Fibroblast of the aortic adventitia (primary cell): ENCODE results near the gene SGIP1. TPM values are rescaled to one million over a fixed set of nuclear protein-coding genes. Genes with fewer than 3 reads are reported as not detected.

Experiments
- DNase-seq: peaks from one replicate; pipeline ENCODE4 v3.0.0-alpha.2; 2010; ENCODE audit warnings: low read depth
- H3K4me3 ChIP-seq: 2 replicates; pipeline ENCODE4 v1.5.1; 2011; ENCODE audit warnings: low read depth, mild to moderate bottlenecking, control low read depth, low read length, moderate library complexity
- CTCF ChIP-seq: IDR thresholded peaks from 2 replicates; pipeline ENCODE4 v1.5.1; 2011; ENCODE audit warnings: mild to moderate bottlenecking, low read length, control low read depth, inconsistent platforms; ENCODE audit not compliant: insufficient read depth
- total RNA-seq: library from RNA; depleted of rRNA; stranded (reverse); fragments of >200 nt; gene quantifications from 2 replicates; pipeline ENCODE4 v1.2.3, GENCODE V29; 2012; ENCODE audit warnings: low replicate concordance

The SGIP1 gene
- total RNA-seq, 1 donor, result 21.1 TPM

- TF ChIP-seq CTCF, result no peak
- no peak for DNase-seq
- H3K4me3 ChIP-seq, result no peak overlapping the region
Observed at GRCh38 chr1:66559517-66559916, 25.6 kb downstream of the SGIP1 start.

DNA sequence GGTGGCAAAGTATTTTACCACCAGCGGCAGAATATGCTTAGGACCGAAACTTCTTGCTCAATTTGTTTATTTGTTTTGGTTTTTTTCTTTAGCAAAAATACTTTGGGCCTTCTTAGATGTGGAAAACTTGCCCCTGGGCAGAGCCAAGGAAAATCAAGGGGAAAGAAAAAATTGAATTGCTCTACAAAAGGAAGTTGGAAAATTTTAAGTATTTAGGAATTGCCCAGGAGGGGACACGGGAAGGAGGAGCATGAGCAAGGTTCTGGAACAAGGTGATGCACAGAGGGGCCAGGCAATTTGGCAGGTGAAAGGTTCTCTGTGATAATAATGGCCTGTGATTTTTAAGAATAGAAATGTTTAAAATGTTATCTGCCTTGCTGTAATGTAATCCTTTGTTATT is 28.6 kb downstream of the SGIP1 start:
- no peak for DNase-seq
- no peak overlapping the region for H3K4me3 ChIP-seq
- no peak for TF ChIP-seq CTCF

- TF ChIP-seq CTCF, result no peak
- DNase-seq, result peak; percentile 85
- no peak overlapping the region for H3K4me3 ChIP-seq
Observed at GRCh38 chr1:66563094-66563800, 29.3 kb downstream of the SGIP1 start.

DNA sequence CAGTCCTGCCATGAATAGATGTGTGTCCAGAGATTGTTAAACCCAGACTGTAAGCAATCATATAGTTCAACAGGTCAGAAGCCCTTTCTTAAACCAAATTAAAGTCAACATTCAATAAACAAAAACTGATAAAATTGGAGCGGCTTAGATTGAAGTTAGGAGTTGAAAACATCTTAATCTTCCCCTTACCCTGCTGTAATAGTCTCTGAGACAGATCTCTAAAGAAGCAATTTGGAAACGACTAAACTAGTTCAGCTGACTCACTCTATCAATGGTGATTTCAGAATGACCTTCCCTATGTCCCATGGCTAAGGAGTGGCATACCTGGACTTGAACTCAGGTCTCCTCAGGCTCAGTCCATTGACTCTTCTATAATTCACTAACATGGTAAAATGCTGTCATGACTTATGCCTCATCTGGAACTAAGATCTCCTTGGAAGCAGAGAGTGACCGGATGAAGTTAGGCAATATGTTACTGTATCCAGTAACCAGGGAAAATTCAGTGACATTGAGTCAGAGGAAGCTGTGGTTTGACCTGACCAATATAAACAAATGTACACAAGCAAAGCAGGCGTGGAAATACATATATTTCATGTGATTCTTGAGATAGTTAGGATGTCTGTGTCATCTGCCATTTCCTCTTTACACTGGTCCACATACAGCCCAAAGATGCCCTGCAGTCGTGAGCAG is 30.1 kb downstream of the SGIP1 start:
- no peak for TF ChIP-seq CTCF
- H3K4me3 ChIP-seq, result no peak overlapping the region

DNA sequence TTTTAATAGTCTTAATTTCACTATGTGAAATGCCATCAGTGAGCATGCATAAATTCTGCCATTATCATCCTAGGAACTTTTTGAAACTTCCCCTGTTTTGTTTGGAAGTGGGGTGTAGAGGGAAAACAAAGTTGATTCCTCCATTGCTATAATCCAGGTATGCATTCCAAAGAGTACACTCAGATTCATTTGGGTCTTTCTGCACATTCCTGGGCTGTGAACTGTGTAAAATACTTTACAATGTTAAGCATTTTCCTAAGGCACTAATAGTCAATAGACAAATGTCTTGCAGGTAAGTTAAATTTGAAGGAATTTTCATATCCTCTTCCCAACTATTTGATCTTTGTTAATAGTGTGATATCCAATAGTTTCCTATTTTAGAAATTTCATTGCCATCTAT is 36.2 kb downstream of the SGIP1 start:
- DNase-seq, result no peak
- no peak overlapping the region for H3K4me3 ChIP-seq
- TF ChIP-seq CTCF, result no peak

More for the DNA sequence above, 30.1 kb downstream of the SGIP1 start:
- DNase-seq, result peak; percentile 95

DNA sequence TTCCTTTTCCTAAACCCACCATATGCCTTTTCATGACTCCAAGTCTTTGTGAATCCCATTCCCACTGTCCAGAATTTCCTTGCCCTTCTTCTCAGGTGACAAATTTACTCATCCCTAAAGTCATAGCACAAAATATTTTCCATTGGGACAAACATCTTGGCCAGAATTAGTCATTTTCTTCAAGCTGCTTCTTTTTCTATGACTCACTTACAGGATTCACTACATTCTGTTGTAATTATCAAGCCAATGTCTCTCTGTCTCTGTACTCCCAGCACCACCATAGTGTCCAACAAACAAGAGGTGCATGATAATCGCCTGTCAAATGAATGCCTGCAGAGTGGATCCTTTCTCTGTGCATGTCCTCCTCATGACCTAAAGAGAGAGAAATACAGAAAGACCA is 37.8 kb downstream of the SGIP1 start:
- TF ChIP-seq CTCF, result no peak
- no peak for DNase-seq

More for the DNA sequence above, 37.8 kb downstream of the SGIP1 start:
- H3K4me3 ChIP-seq, result no peak overlapping the region
